Measurements from ENCODE around the gene SLCO4C1.
"Not testable (repeated sequence)": the region's sequence is repeated elsewhere in the genome, so short reads cannot be mapped to it uniquely, and the experiment has no call there.

Gene SLCO4C1

GRCh38 chr5:102324714-102325113 is 28.6 kb upstream of the SLCO4C1 start:
- no peak for TF ChIP-seq ESRRG (CRISPR knock-in tag; IDR thresholded peaks at IDR 0.05)
- peak; percentile 83; the same call in 1 of the 2 replicates for TF ChIP-seq TCF4 (CRISPR knock-in tag; IDR thresholded peaks at IDR 0.05; ENCODE audit: borderline replicate concordance)
- no peak for ATAC-seq

GRCh38 chr5:102318801-102319200 is 22.7 kb upstream of the SLCO4C1 start:
- not testable (repeated sequence) for ATAC-seq

GRCh38 chr5:102314328-102314727 is 18.2 kb upstream of the SLCO4C1 start:
- TF ChIP-seq CSDC2 (CRISPR knock-in tag; IDR thresholded peaks at IDR 0.05) (no peak), RARB (CRISPR knock-in tag; IDR thresholded peaks at IDR 0.05) (no peak), BACH2 (CRISPR knock-in tag; IDR thresholded peaks at IDR 0.05; ENCODE audit: borderline replicate concordance) (no peak), ISL1 (CRISPR knock-in tag; IDR thresholded peaks at IDR 0.05) (no peak), CREB5 (CRISPR knock-in tag; IDR thresholded peaks at IDR 0.05; ENCODE audit: low read depth) (no peak), ARNTL (CRISPR knock-in tag; IDR thresholded peaks at IDR 0.05; ENCODE audit: borderline replicate concordance, low read depth) (no peak), TCF4 (CRISPR knock-in tag; IDR thresholded peaks at IDR 0.05; ENCODE audit: borderline replicate concordance) (no peak), TOX (CRISPR knock-in tag; IDR thresholded peaks at IDR 0.05; ENCODE audit: borderline replicate concordance) (no peak), GLIS3 (CRISPR knock-in tag; IDR thresholded peaks at IDR 0.05) (no peak), ESRRG (CRISPR knock-in tag; IDR thresholded peaks at IDR 0.05) (no peak), ZFP3 (CRISPR knock-in tag; IDR thresholded peaks at IDR 0.05) (no peak)

GRCh38 chr5:102313912-102314311 is 17.8 kb upstream of the SLCO4C1 start:
- peak; percentile 21; the same call in 1 of the 3 replicates for ATAC-seq
- TF ChIP-seq TSHZ2 (CRISPR knock-in tag; IDR thresholded peaks at IDR 0.05) (peak; percentile 68; the same call in 1 of the 2 replicates), ZC3H10 (CRISPR knock-in tag; IDR thresholded peaks at IDR 0.05) (no peak), RARB (CRISPR knock-in tag; IDR thresholded peaks at IDR 0.05) (no peak), TCF4 (CRISPR knock-in tag; IDR thresholded peaks at IDR 0.05; ENCODE audit: borderline replicate concordance) (peak; percentile 89), GLIS3 (CRISPR knock-in tag; IDR thresholded peaks at IDR 0.05) (no peak), ZFP3 (CRISPR knock-in tag; IDR thresholded peaks at IDR 0.05) (no peak), CSRNP3 (CRISPR knock-in tag; IDR thresholded peaks at IDR 0.05) (no peak)

More at GRCh38 chr5:102314328-102314727, 18.2 kb upstream of the SLCO4C1 start:
- no peak for ATAC-seq

- TF ChIP-seq TSHZ2 (CRISPR knock-in tag; IDR thresholded peaks at IDR 0.05) = no peak
- no peak for TF ChIP-seq POU6F1 (CRISPR knock-in tag; IDR thresholded peaks at IDR 0.05; ENCODE audit: borderline replicate concordance, low read depth)
- TF ChIP-seq PATZ1 (CRISPR knock-in tag; IDR thresholded peaks at IDR 0.05; ENCODE audit: borderline replicate concordance) = no peak
- TF ChIP-seq ZNF70 (CRISPR knock-in tag; IDR thresholded peaks at IDR 0.05) = no peak
- TF ChIP-seq ZNF565 (CRISPR knock-in tag; conservative IDR thresholded peaks at IDR 0.05; ENCODE audit: low read depth) = no peak
- TF ChIP-seq OSR1 (CRISPR knock-in tag; IDR thresholded peaks at IDR 0.05) = no peak
- TF ChIP-seq ZFP3 (CRISPR knock-in tag; IDR thresholded peaks at IDR 0.05) = no peak
- TF ChIP-seq ZC3H10 (CRISPR knock-in tag; IDR thresholded peaks at IDR 0.05) = no peak
- no peak for TF ChIP-seq ZNF8 (CRISPR knock-in tag; IDR thresholded peaks at IDR 0.05)
- TF ChIP-seq ZFP30 (CRISPR knock-in tag; IDR thresholded peaks at IDR 0.05) = no peak
- no peak for TF ChIP-seq GLIS3 (CRISPR knock-in tag; IDR thresholded peaks at IDR 0.05)
- no peak for TF ChIP-seq RARB (CRISPR knock-in tag; IDR thresholded peaks at IDR 0.05)
- no peak for ATAC-seq
These were observed 16.7 kb upstream of the SLCO4C1 start for GRCh38 chr5:102312586-102313370.
